Measurements from ENCODE around the gene DIRAS1.

The DIRAS1 gene

GRCh38 chr19:2765376-2765775 lies 44.2 kb upstream of the DIRAS1 start:
- DNase-seq (ENCODE audit: insufficient read length, low spot score), result no peak
- no peak for TF ChIP-seq CTCF (IDR thresholded peaks at IDR 0.05; ENCODE audit: insufficient read depth, missing control alignments)
- no peak for FAIRE-seq

- FAIRE-seq, result no peak
Observed at GRCh38 chr19:2764945-2765344, 43.8 kb upstream of the DIRAS1 start.

GRCh38 chr19:2763687-2764086 lies 42.5 kb upstream of the DIRAS1 start:
- FAIRE-seq, result no peak
- TF ChIP-seq CTCF (IDR thresholded peaks at IDR 0.05; ENCODE audit: insufficient read depth, missing control alignments), result no peak
- DNase-seq (ENCODE audit: insufficient read length, low spot score), result no peak

More at GRCh38 chr19:2764945-2765344, 43.8 kb upstream of the DIRAS1 start:
- DNase-seq (ENCODE audit: insufficient read length, low spot score), result no peak
- no peak for TF ChIP-seq CTCF (IDR thresholded peaks at IDR 0.05; ENCODE audit: insufficient read depth, missing control alignments)

GRCh38 chr19:2762783-2763496 lies 41.8 kb upstream of the DIRAS1 start:
- DNase-seq (ENCODE audit: insufficient read length, low spot score), result no peak
- TF ChIP-seq CTCF (IDR thresholded peaks at IDR 0.05; ENCODE audit: insufficient read depth, missing control alignments), result no peak
- FAIRE-seq, result no peak

- no peak for FAIRE-seq
Observed at GRCh38 chr19:2761876-2762782, 41.0 kb upstream of the DIRAS1 start.

GRCh38 chr19:2761309-2761677 lies 40.1 kb upstream of the DIRAS1 start:
- DNase-seq (ENCODE audit: insufficient read length, low spot score) (no peak), FAIRE-seq (no peak)
- TF ChIP-seq CTCF (IDR thresholded peaks at IDR 0.05; ENCODE audit: insufficient read depth, missing control alignments), result no peak

More at GRCh38 chr19:2761876-2762782, 41.0 kb upstream of the DIRAS1 start:
- DNase-seq (ENCODE audit: insufficient read length, low spot score), result no peak
- no peak for TF ChIP-seq CTCF (IDR thresholded peaks at IDR 0.05; ENCODE audit: insufficient read depth, missing control alignments)

Data from D721Med (cell line).